ENCODE measurements around the gene ZGPAT. TPM values are rescaled to one million over a fixed set of nuclear protein-coding genes. Genes with fewer than 3 reads are reported as not detected.

Gene ZGPAT
- total and polyA plus RNA-seq, 2 of the 13 experiments (the other 11 are each of a cell fraction or from before 2014, with no cell fraction given): 23.0 to 41.9 TPM

GRCh38 chr20:63706852-63707557 lies 834 bp upstream of the ZGPAT start (continued):
- TF ChIP-seq SKI (IDR thresholded peaks at IDR 0.05; ENCODE audit: partially characterized antibody): peak; percentile 60
- TF ChIP-seq ZFP1 (CRISPR knock-in tag; IDR thresholded peaks at IDR 0.05): 0 out of 2 replicates have a peak, but pooled peaks have one; percentile 21
- no peak for TF ChIP-seq SKIL (CRISPR knock-in tag; IDR thresholded peaks at IDR 0.05; ENCODE audit: borderline replicate concordance)
- 0 out of 2 replicates have a peak, but pooled peaks have one; percentile 59 for TF ChIP-seq HNRNPL (IDR thresholded peaks at IDR 0.05; ENCODE audit: low read depth, low read length)
- 0 out of 2 replicates have a peak, but pooled peaks have one; percentile 6 for TF ChIP-seq KDM1A (CRISPR knock-in tag; IDR thresholded peaks at IDR 0.05)
- TF ChIP-seq SP2 (CRISPR knock-in tag; IDR thresholded peaks at IDR 0.05): no peak; the same call in 1 of the 2 replicates
- no peak for TF ChIP-seq RAD51 (IDR thresholded peaks at IDR 0.05; ENCODE audit: borderline replicate concordance)
- TF ChIP-seq MTF1 (CRISPR knock-in tag; IDR thresholded peaks at IDR 0.05): no peak
- TF ChIP-seq ZNF362 (CRISPR knock-in tag; IDR thresholded peaks at IDR 0.05; ENCODE audit: borderline replicate concordance): peak; percentile 56; the same call in 1 of the 2 replicates
- no peak for TF ChIP-seq JARID2 (CRISPR knock-in tag; IDR thresholded peaks at IDR 0.05; ENCODE audit: insufficient replicate concordance)
- no peak for TF ChIP-seq ELF4 (CRISPR knock-in tag; IDR thresholded peaks at IDR 0.05; ENCODE audit: borderline replicate concordance)
- no peak for TF ChIP-seq PAWR (CRISPR knock-in tag; IDR thresholded peaks at IDR 0.05; ENCODE audit: borderline replicate concordance)
- no peak for TF ChIP-seq ZNF530 (CRISPR knock-in tag; IDR thresholded peaks at IDR 0.05; ENCODE audit: low read depth)
- TF ChIP-seq, protein P1, sequence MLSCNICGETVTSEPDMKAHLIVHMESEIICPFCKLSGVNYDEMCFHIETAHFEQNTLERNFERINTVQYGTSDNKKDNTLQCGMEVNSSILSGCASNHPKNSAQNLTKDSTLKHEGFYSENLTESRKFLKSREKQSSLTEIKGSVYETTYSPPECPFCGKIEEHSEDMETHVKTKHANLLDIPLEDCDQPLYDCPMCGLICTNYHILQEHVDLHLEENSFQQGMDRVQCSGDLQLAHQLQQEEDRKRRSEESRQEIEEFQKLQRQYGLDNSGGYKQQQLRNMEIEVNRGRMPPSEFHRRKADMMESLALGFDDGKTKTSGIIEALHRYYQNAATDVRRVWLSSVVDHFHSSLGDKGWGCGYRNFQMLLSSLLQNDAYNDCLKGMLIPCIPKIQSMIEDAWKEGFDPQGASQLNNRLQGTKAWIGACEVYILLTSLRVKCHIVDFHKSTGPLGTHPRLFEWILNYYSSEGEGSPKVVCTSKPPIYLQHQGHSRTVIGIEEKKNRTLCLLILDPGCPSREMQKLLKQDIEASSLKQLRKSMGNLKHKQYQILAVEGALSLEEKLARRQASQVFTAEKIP (CRISPR knock-in tag; IDR thresholded peaks at IDR 0.05; ENCODE audit: borderline replicate concordance): no peak
- TF ChIP-seq GABPA (IDR thresholded peaks at IDR 0.05; ENCODE audit: low read depth, low read length): no peak
- peak; percentile 63 for TF ChIP-seq GABPA (CRISPR knock-in tag; IDR thresholded peaks at IDR 0.05; ENCODE audit: low read depth)
- TF ChIP-seq EZH2 (conservative IDR thresholded peaks at IDR 0.05; ENCODE audit: low read depth, low read length): no peak
- peak; percentile 60; the same call in 1 of the 2 replicates for TF ChIP-seq ZNF431 (CRISPR knock-in tag; IDR thresholded peaks at IDR 0.05; ENCODE audit: borderline replicate concordance, low read depth)
- TF ChIP-seq ZNF430 (CRISPR knock-in tag; IDR thresholded peaks at IDR 0.05): no peak; the same call in 1 of the 2 replicates
- no peak for TF ChIP-seq PRPF4 (IDR thresholded peaks at IDR 0.05; ENCODE audit: low read depth, low read length, poor library complexity, severe bottlenecking)
- peak; percentile 39; the same call in 1 of the 2 replicates for TF ChIP-seq NCOA2 (CRISPR knock-in tag; IDR thresholded peaks at IDR 0.05)
- TF ChIP-seq ZNF605 (CRISPR knock-in tag; IDR thresholded peaks at IDR 0.05): peak; percentile 21; the same call in 1 of the 2 replicates
- TF ChIP-seq ZNF460 (CRISPR knock-in tag; IDR thresholded peaks at IDR 0.05; ENCODE audit: borderline replicate concordance): peak; percentile 9
- TF ChIP-seq FLYWCH1 (CRISPR knock-in tag; IDR thresholded peaks at IDR 0.05): no peak
- peak; percentile 50; the same call in 1 of the 2 replicates for TF ChIP-seq MED1 (CRISPR knock-in tag; IDR thresholded peaks at IDR 0.05)
- peak; percentile 94 for TF ChIP-seq MIER3 (CRISPR knock-in tag; IDR thresholded peaks at IDR 0.05; ENCODE audit: borderline replicate concordance)
- TF ChIP-seq CCDC6 (CRISPR knock-in tag; IDR thresholded peaks at IDR 0.05): no peak
